Heart left ventricle (tissue), 16 donors: ENCODE results near the gene CIB1. TPM values are rescaled to one million over a fixed set of nuclear protein-coding genes. Genes with fewer than 3 reads are reported as not detected.
"Not testable (repeated sequence)": the region's sequence is repeated elsewhere in the genome, so short reads cannot be mapped to it uniquely, and the experiment has no call there.

ENCODE experiments used
- ATAC-seq, 4 donors: fragments of 200-7000 bp; cut with Tn5 transposase; one replicate each; pipeline ENCODE4 v1.9.1; 2020 to 2022; ENCODE audit warnings: moderate library complexity in 4 of 4, mild to moderate bottlenecking in 3 of 4, moderate number of reproducible peaks in 1 of 4
- DNase-seq, 5 donors: peaks; one replicate each; pipeline ENCODE4 v3.0.0-alpha.2; 2020
- H3K27ac ChIP-seq, 12 donors: fragments of 200-600 bp; sonication (generic) in 4 of 12; one replicate each; pipeline versions ENCODE4 v1.5.0 to v1.8.0; 2016 to 2022; ENCODE audit warnings: mild to moderate bottlenecking in 2 of 12
- H3K27me3 ChIP-seq, 9 donors: fragments of 200-600 bp; sonication (generic) in 2 of 9; one replicate each; pipeline versions ENCODE4 v1.5.1 to v1.8.0; 2016 to 2022; ENCODE audit warnings: mild to moderate bottlenecking in 3 of 9
- H3K36me3 ChIP-seq, 9 donors: fragments of 200-600 bp; sonication (generic) in 2 of 9; one replicate each; pipeline versions ENCODE4 v1.5.0 to v1.8.0; 2018 to 2022; ENCODE audit warnings: mild to moderate bottlenecking in 2 of 9
- H3K4me1 ChIP-seq, 12 donors: fragments of 200-600 bp; sonication (generic) in 4 of 12; one replicate each; pipeline versions ENCODE4 v1.5.0 to v1.8.0; 2016 to 2022; ENCODE audit warnings: mild to moderate bottlenecking in 3 of 12
- H3K4me3 ChIP-seq, 12 donors: fragments of 200-600 bp; sonication (generic) in 4 of 12; one replicate each; pipeline versions ENCODE4 v1.5.0 to v1.8.0; 2017 to 2022; ENCODE audit warnings: mild to moderate bottlenecking in 9 of 12, moderate library complexity in 4 of 12
- H3K9me3 ChIP-seq, 12 donors: fragments of 200-600 bp; sonication (generic) in 4 of 12; one replicate each; pipeline versions ENCODE4 v1.5.0 to v1.8.0; 2016 to 2022; ENCODE audit warnings: mild to moderate bottlenecking in 1 of 12
- CTCF ChIP-seq, 12 donors: fragments of 200-600 bp; sonication (generic) in 4 of 12; IDR thresholded peaks; one replicate each; pipeline versions ENCODE4 v1.5.0 to v1.8.0; 2018 to 2022; ENCODE audit warnings: antibody characterized with exemption in 12 of 12, mild to moderate bottlenecking in 5 of 12
- POLR2A ChIP-seq, 2 donors: fragments of 450-650 bp; IDR thresholded peaks; one replicate each; pipeline ENCODE4 v1.6.1; 2017; ENCODE audit warnings: antibody characterized with exemption in 2 of 2, mild to moderate bottlenecking in 2 of 2, moderate library complexity in 2 of 2
- WGBS, 4 donors: extraction: QIAGEN DNeasy Blood & Tissue Kit in 2 of 4; methylation state at CpG; one replicate each; pipeline versions ENCODE4 v1.1.5 to v1.1.7; 2013 to 2018; 5-methylcytosine and 5-hydroxymethylcytosine counted together
- intact Hi-C, 10 donors: fragments of 100-400 bp; cut with DNase I; formaldehyde crosslinking; loops; one replicate each; pipeline versions ENCODE4 v1.11.1 to v1.14.2; 2022
- polyA plus RNA-seq, 2 donors: library from polyadenylated mRNA; stranded (reverse); fragments of 200-250 nt; gene quantifications; one replicate each; pipeline ENCODE4 v1.2.3, GENCODE V29; 2013
- total RNA-seq, 9 donors: library from RNA; depleted of rRNA in 2 of 9; stranded (reverse); fragments of >200 nt in 2 of 9; fragmentation: NEBNext Ultra II Directional in 3 of 9; extraction: Animal tissue kit (Norgen Biotek cat#: 25700) in 3 of 9; gene quantifications; one replicate each; pipeline versions ENCODE4 v1.1.0 to v1.2.4, GENCODE V29; 2016 to 2023
- donor health status: ischemic (EF 13 %, LVEDD 7.1; RV severe dilation, severe dysfunction).
- donor health status: healthy with polysubstance abuse.
- donor health status: DM: no; HTN: yes; CAD: no.
- donor health status: DM: no; HTN: no; CAD: no.
- donor health status: ischemic (EF 25% LVEDD 6.9; RV normal size, moderate dysfunction).
- donor health status: ischemic (EF 25% LVEDD 5.7; RV mildly dilated, moderate dysfunction).
- donor health status: healthy.
- donor health status: DM: yes; HTN: yes; CAD: no.
- donor health status: ischemic (EF 35%, LVEDD 5.7; RV mildly dilated, moderate dysfunction).
- donor health status: nonischemic (EF 11% LVEDD 7.7; RV severe dilation, severe dysfunction).
- donor health status: DM: yes; HTN: yes; CAD: no.
- donor health status: PGD.
- donor health status: ischemic (EF 29% LVEDD 5.4; RV normal size, mild dysfunction).
- donor health status: nonischemic (EF 23%, LVEDD 6.1; RV moderate dilation, normal function).

The CIB1 gene
- total and polyA plus RNA-seq, 11 donors = 38.7 to 145 (median 80.8) TPM

GRCh38 chr15:90190606-90191343, 43.0 kb downstream of the CIB1 start:
- ATAC-seq (no peak), DNase-seq (no peak)
- intact Hi-C loops = no loop called here
- Histone ChIP-seq H3K27ac (peak overlapping the region in 8 of 12 donors; percentile 38 to 98 (median 64)), H3K36me3 (peaks cover 0 to 4% (median 0%) of the 10 kb centered on the region in 9 donors), H3K27me3 (no peaks in the 10 kb centered on the region), H3K4me1 (peaks cover 7 to 78% (median 25%) of the 10 kb centered on the region in 12 donors), H3K9me3 (no peaks in the 10 kb centered on the region), H3K4me3 (no peak overlapping the region)
- WGBS, 4 donors = 82 to 92% (median 88%) methylated on average over 6 to 10 of the region's 10 CpGs
- no peak for TF ChIP-seq POLR2A (IDR thresholded peaks at IDR 0.05)
- no peak for TF ChIP-seq CTCF (IDR thresholded peaks at IDR 0.05)

GRCh38 chr15:90189781-90190467, 43.8 kb downstream of the CIB1 start:
- peak overlapping the region in 5 of 12 donors; percentile 3 to 98 (median 66) for H3K27ac ChIP-seq
- ATAC-seq (no peak), DNase-seq (no peak)
- H3K9me3 ChIP-seq = no peaks in the 10 kb centered on the region
- H3K27me3 ChIP-seq = peaks cover 0 to 4% (median 0%) of the 10 kb centered on the region in 9 donors
- no peak overlapping the region for H3K4me3 ChIP-seq
- 74 to 82% (median 76%) methylated on average over 10 of the region's 10 CpGs for WGBS, 4 donors
- intact Hi-C loops = loop anchor here in 1 of 10 donors (5.0 kb wide), 1 partner anchor 32 kb away; no protein-coding TSS in a partner anchor
- H3K4me1 ChIP-seq = peaks cover 7 to 86% (median 26%) of the 10 kb centered on the region in 12 donors
- TF ChIP-seq POLR2A (IDR thresholded peaks at IDR 0.05) (no peak), CTCF (IDR thresholded peaks at IDR 0.05) (no peak)
- no peaks in the 10 kb centered on the region for H3K36me3 ChIP-seq

- ATAC-seq = no peak
- TF ChIP-seq CTCF (IDR thresholded peaks at IDR 0.05) = no peak
- DNase-seq = no peak
- H3K4me3 ChIP-seq = no peak overlapping the region
- peak overlapping the region in 2 of 12 donors; percentile 66 to 98 for H3K27ac ChIP-seq
- H3K36me3 ChIP-seq = no peaks in the 10 kb centered on the region
- 72 to 81% (median 78%) methylated on average over 8 of the region's 8 CpGs for WGBS, 4 donors
- H3K4me1 ChIP-seq = peaks cover 7 to 92% (median 28%) of the 10 kb centered on the region in 12 donors
- intact Hi-C loops = loop anchor here in 1 of 10 donors (5.0 kb wide), 1 partner anchor 33 kb away; no protein-coding TSS in a partner anchor
- H3K27me3 ChIP-seq = peaks cover 0 to 12% (median 0%) of the 10 kb centered on the region in 9 donors
- H3K9me3 ChIP-seq = no peaks in the 10 kb centered on the region
Observed at GRCh38 chr15:90188914-90189748, 44.6 kb downstream of the CIB1 start.

- intact Hi-C loops = loop anchor here in 1 of 10 donors (5.0 kb wide), 1 partner anchor 34 kb away; no protein-coding TSS in a partner anchor
- WGBS, 4 donors = 89 to 98% (median 95%) methylated on average over 7 of the region's 7 CpGs
Observed at GRCh38 chr15:90188065-90188464, 45.7 kb downstream of the CIB1 start.

More at GRCh38 chr15:90188065-90188464, 45.7 kb downstream of the CIB1 start:
- not testable (repeated sequence) for H3K9me3 ChIP-seq, ATAC-seq, DNase-seq, H3K4me3 ChIP-seq, H3K36me3 ChIP-seq
- H3K27ac ChIP-seq = peak overlapping the region in 2 of 12 donors; percentile 66 to 98
- H3K4me1 ChIP-seq = peaks cover 6 to 87% (median 28%) of the 10 kb centered on the region in 12 donors
- H3K27me3 ChIP-seq = peaks cover 0 to 16% (median 0%) of the 10 kb centered on the region in 9 donors
